Colonic mucosa (tissue), 4 donors: ENCODE results near the gene MINK1. TPM values are rescaled to one million over a fixed set of nuclear protein-coding genes. Genes with fewer than 3 reads are reported as not detected.

ENCODE experiments used
- DNase-seq: peaks from one replicate; pipeline ENCODE4 v3.0.0-alpha.2; 2020
- H3K27ac ChIP-seq: fragments of 200-600 bp; one replicate; pipeline ENCODE4 v1.8.0; 2021
- H3K27me3 ChIP-seq: fragments of 200-600 bp; one replicate; pipeline ENCODE4 v1.8.0; 2021
- H3K36me3 ChIP-seq: fragments of 200-600 bp; one replicate; pipeline ENCODE4 v1.8.0; 2021
- H3K4me1 ChIP-seq: fragments of 200-600 bp; one replicate; pipeline ENCODE4 v1.8.0; 2021; ENCODE audit warnings: mild to moderate bottlenecking
- H3K4me3 ChIP-seq: fragments of 200-600 bp; one replicate; pipeline ENCODE4 v1.8.0; 2021
- H3K9ac ChIP-seq, 2 donors: one replicate each; pipeline ENCODE4 v1.7.0; 2013; ENCODE audit warnings: control low read depth in 2 of 2, low read depth in 2 of 2, low read length in 2 of 2
- H3K9me3 ChIP-seq: fragments of 200-600 bp; one replicate; pipeline ENCODE4 v1.8.0; 2021
- CTCF ChIP-seq: fragments of 200-600 bp; IDR thresholded peaks from one replicate; pipeline ENCODE4 v1.8.0; 2022; ENCODE audit warnings: antibody characterized with exemption, mild to moderate bottlenecking
- intact Hi-C: fragments of 100-400 bp; cut with DNase I; formaldehyde crosslinking; loops from one replicate; pipeline ENCODE4 v1.14.1; 2022
- total RNA-seq, 2 donors: library from RNA; stranded (reverse); fragmentation: NEBNext Ultra II Directional in 1 of 2; extraction: Animal tissue kit (Norgen Biotek cat#: 25700) in 1 of 2; gene quantifications; one replicate each; pipeline ENCODE4 v1.2.1, GENCODE V29; 2021
- donor health status: healthy.
- donor health status: DM: no; HTN: no; CAD: no.
- donor health status: DM: no; HTN: no; CAD: no.

The MINK1 gene
- total RNA-seq, 2 donors from 2014 or later, result 172 to 215 TPM

GRCh38 chr17:4931963-4932362 is 98.8 kb downstream of the MINK1 start, which contains the start of gene GP1BA:
Gene GP1BA, plus strand, starts transcription at chr17:4932277. Its CDS starts 328 bp downstream, at chr17:4932605.
- no peaks in the 10 kb centered on the region for H3K27me3 ChIP-seq
- no peak within 1 kb of the TSS for H3K27ac ChIP-seq
- no peaks in the 10 kb centered on the region for H3K9me3 ChIP-seq
- H3K4me1 ChIP-seq, result no peaks in the 10 kb centered on the region
- TF ChIP-seq CTCF, result no peak
- no peaks in the 10 kb centered on the region for H3K36me3 ChIP-seq
- intact Hi-C loops, result no loop called here
- H3K9ac ChIP-seq, result no peak within 1 kb of the TSS
- H3K4me3 ChIP-seq, result no peak within 1 kb of the TSS
- DNase-seq, result no peak

GRCh38 chr17:4932756-4933155 is 99.6 kb downstream of the MINK1 start:
- Histone ChIP-seq H3K9ac (no peak overlapping the region), H3K27ac (no peak overlapping the region), H3K4me1 (no peaks in the 10 kb centered on the region), H3K27me3 (no peaks in the 10 kb centered on the region), H3K4me3 (no peak overlapping the region), H3K9me3 (no peaks in the 10 kb centered on the region), H3K36me3 (peaks cover 4% of the 10 kb centered on the region)
- TF ChIP-seq CTCF, result no peak
- intact Hi-C loops, result no loop called here
- DNase-seq, result no peak

- Histone ChIP-seq H3K36me3 (peaks cover 9% of the 10 kb centered on the region), H3K9me3 (no peaks in the 10 kb centered on the region), H3K4me3 (no peak overlapping the region), H3K9ac (no peak overlapping the region), H3K27ac (no peak overlapping the region), H3K27me3 (no peaks in the 10 kb centered on the region), H3K4me1 (peaks cover 3% of the 10 kb centered on the region)
- intact Hi-C loops, result no loop called here
- TF ChIP-seq CTCF, result no peak
- DNase-seq, result no peak
These were observed 100.5 kb downstream of the MINK1 start for GRCh38 chr17:4933646-4934045.

GRCh38 chr17:4934173-4934979 is 101.2 kb downstream of the MINK1 start:
- Histone ChIP-seq H3K27me3 (no peaks in the 10 kb centered on the region), H3K9me3 (no peaks in the 10 kb centered on the region), H3K36me3 (peaks cover 9% of the 10 kb centered on the region), H3K27ac (no peak overlapping the region), H3K4me3 (no peak overlapping the region), H3K4me1 (peaks cover 7% of the 10 kb centered on the region), H3K9ac (peak overlapping the region in 1 of 2 donors; percentile 51)
- no peak for TF ChIP-seq CTCF
- intact Hi-C loops, result no loop called here
- DNase-seq, result no peak

- Histone ChIP-seq H3K27ac (no peak overlapping the region), H3K9ac (no peak overlapping the region), H3K4me1 (peaks cover 7% of the 10 kb centered on the region), H3K9me3 (no peaks in the 10 kb centered on the region), H3K36me3 (peaks cover 9% of the 10 kb centered on the region), H3K27me3 (no peaks in the 10 kb centered on the region), H3K4me3 (no peak overlapping the region)
- DNase-seq, result no peak
- no peak for TF ChIP-seq CTCF
- intact Hi-C loops, result loop anchor here (5.0 kb wide), 1 partner anchor 62 kb away; the partner anchor contains the start of genes INCA1 and KIF1C
These were observed 102.5 kb downstream of the MINK1 start for GRCh38 chr17:4935650-4936049.
